C4-2B (cell line): ENCODE measurements around the gene DENND4A.

ENCODE experiments used
- CTCF ChIP-seq: fragments of 450-650 bp; conservative IDR thresholded peaks from 2 replicates; pipeline ENCODE4 v1.5.1; 2017; ENCODE audit warnings: mild to moderate bottlenecking
- ZFX ChIP-seq: fragments of 450-650 bp; IDR thresholded peaks from 2 replicates; pipeline ENCODE4 v1.6.1; 2017

DNA sequence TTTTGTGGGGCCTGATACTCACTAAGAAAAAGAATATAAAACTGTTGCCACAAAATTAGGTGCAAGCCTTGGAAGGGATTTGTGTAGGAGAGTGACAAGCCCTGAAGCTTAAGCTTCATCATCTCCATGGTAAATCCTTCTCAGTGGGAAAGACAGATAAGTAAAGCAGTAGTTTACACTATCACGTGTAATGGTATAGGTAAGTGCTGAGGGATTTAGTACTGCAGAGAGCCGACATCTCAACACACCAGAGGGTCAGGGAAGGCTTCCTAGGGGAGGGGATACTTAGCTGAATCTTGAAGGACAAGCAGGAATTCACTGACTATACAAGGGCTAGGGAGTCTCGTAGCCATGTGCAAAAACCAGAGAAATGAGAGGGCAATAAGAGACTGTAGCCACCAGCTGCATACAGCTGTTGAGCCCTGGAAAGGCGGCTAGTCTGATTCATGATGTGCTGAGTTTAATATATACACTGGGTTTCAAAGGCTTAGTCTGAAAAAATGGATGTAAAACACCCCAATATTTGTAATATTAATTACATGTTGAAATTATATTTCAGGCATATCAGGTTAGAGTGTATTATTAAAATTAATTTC, 159.2 kb downstream of the DENND4A start:
- TF ChIP-seq CTCF (no peak), ZFX (no peak)
